H9 (cell line): ENCODE data around the gene CACNA1D. TPM values are rescaled to one million over a fixed set of nuclear protein-coding genes. Genes with fewer than 3 reads are reported as not detected.

Source experiments
- DNase-seq: peaks from one replicate; pipeline ENCODE4 v3.0.0-alpha.2; 2017
- H2AFZ ChIP-seq: one replicate; pipeline ENCODE4 v1.6.1; 2013; ENCODE audit warnings: mild to moderate bottlenecking, low read length, control low read depth, moderate library complexity
- H2AK5ac ChIP-seq: 2 replicates; pipeline ENCODE4 v1.6.1; 2013; ENCODE audit warnings: low read length, control low read depth, mixed read lengths; ENCODE audit not compliant: insufficient read length
- H2BK120ac ChIP-seq: one replicate; pipeline ENCODE4 v1.6.1; 2013; ENCODE audit warnings: low read depth, mild to moderate bottlenecking, low read length, control low read depth, inconsistent platforms; ENCODE audit not compliant: poor library complexity, severe bottlenecking
- H2BK12ac ChIP-seq: 2 replicates; pipeline ENCODE4 v1.6.1; 2013; ENCODE audit warnings: low read length, control low read depth, mixed read lengths, low read depth; ENCODE audit not compliant: insufficient read length
- H2BK15ac ChIP-seq: 2 replicates; pipeline ENCODE4 v1.6.1; 2013; ENCODE audit warnings: low read depth, low read length, control low read depth
- H2BK20ac ChIP-seq: one replicate; pipeline ENCODE4 v1.6.1; 2013; ENCODE audit warnings: low read depth, mild to moderate bottlenecking, low read length, control low read depth, inconsistent platforms; ENCODE audit not compliant: poor library complexity, severe bottlenecking
- H2BK5ac ChIP-seq: 2 replicates; pipeline ENCODE4 v1.6.1; 2013; ENCODE audit warnings: low read length, control low read depth, mixed read lengths; ENCODE audit not compliant: insufficient read length
- H3K14ac ChIP-seq: 2 replicates; pipeline ENCODE4 v1.6.1; 2013; ENCODE audit warnings: low read length, control low read depth; ENCODE audit not compliant: insufficient read depth
- H3K18ac ChIP-seq: 2 replicates; pipeline ENCODE4 v1.6.1; 2013; ENCODE audit warnings: low read depth, mild to moderate bottlenecking, mixed read lengths, low read length, control low read depth; ENCODE audit not compliant: insufficient read length
- H3K23ac ChIP-seq: 2 replicates; pipeline ENCODE4 v1.6.1; 2013; ENCODE audit warnings: low read length, control low read depth, mixed read lengths, low read depth; ENCODE audit not compliant: insufficient read length
- H3K23me2 ChIP-seq: 2 replicates; pipeline ENCODE4 v1.6.1; 2013; ENCODE audit warnings: low read depth, mild to moderate bottlenecking, mixed read lengths, low read length, control low read depth; ENCODE audit not compliant: insufficient read length, poor library complexity, severe bottlenecking
- H3K27ac ChIP-seq: 2 replicates; pipeline ENCODE4 v1.5.1; 2013; ENCODE audit warnings: low read length, control low read depth, mixed read lengths, low read depth; ENCODE audit not compliant: insufficient read length
- H3K27me3 ChIP-seq: 2 replicates; pipeline ENCODE4 v1.6.1; 2013; ENCODE audit warnings: low read length, control low read depth, inconsistent platforms; ENCODE audit not compliant: insufficient read depth
- H3K4ac ChIP-seq: 2 replicates; pipeline ENCODE4 v1.6.1; 2013; ENCODE audit warnings: low read depth, mild to moderate bottlenecking, control low read depth, inconsistent platforms, low read length, moderate library complexity
- H3K4me1 ChIP-seq: 2 replicates; pipeline ENCODE4 v1.6.1; 2013; ENCODE audit warnings: low read length, control low read depth, inconsistent platforms; ENCODE audit not compliant: insufficient read depth
- H3K4me2 ChIP-seq: 2 replicates; pipeline ENCODE4 v1.6.1; 2013; ENCODE audit warnings: low read length, control low read depth, mixed read lengths; ENCODE audit not compliant: insufficient read length, insufficient read depth
- H3K56ac ChIP-seq: 2 replicates; pipeline ENCODE4 v1.6.1; 2013; ENCODE audit warnings: low read depth, mild to moderate bottlenecking, mixed read lengths, low read length, control low read depth; ENCODE audit not compliant: insufficient read length
- H3K79me1 ChIP-seq: 2 replicates; pipeline ENCODE4 v1.6.1; 2013; ENCODE audit warnings: low read depth, mild to moderate bottlenecking, moderate library complexity, low read length, control low read depth, inconsistent platforms; ENCODE audit not compliant: insufficient read depth, poor library complexity, severe bottlenecking
- H3K79me2 ChIP-seq: 2 replicates; pipeline ENCODE4 v1.6.1; 2013; ENCODE audit warnings: low read length, control low read depth, inconsistent platforms; ENCODE audit not compliant: insufficient read depth
- H3K9ac ChIP-seq: 2 replicates; pipeline ENCODE4 v1.6.1; 2013; ENCODE audit warnings: low read length, control low read depth, mixed read lengths; ENCODE audit not compliant: insufficient read length; ENCODE audit errors: extremely low read depth
- H3K9me3 ChIP-seq: one replicate; pipeline ENCODE4 v1.6.1; 2013; ENCODE audit warnings: low read depth, low read length, inconsistent platforms; ENCODE audit not compliant: control insufficient read depth
- H3T11ph ChIP-seq: one replicate; pipeline ENCODE4 v1.6.1; 2013; ENCODE audit warnings: mild to moderate bottlenecking, low read length, control low read depth, inconsistent platforms
- H4K20me1 ChIP-seq: one replicate; pipeline ENCODE4 v1.6.1; 2013; ENCODE audit not compliant: control insufficient read depth, insufficient read length, insufficient read depth
- H4K5ac ChIP-seq: 2 replicates; pipeline ENCODE4 v1.6.1; 2013; ENCODE audit warnings: low read depth, mild to moderate bottlenecking, mixed read lengths, low read length, control low read depth; ENCODE audit not compliant: insufficient read length
- H4K8ac ChIP-seq: replicated peaks from 2 replicates; pipeline ENCODE4 v1.6.1; 2013; ENCODE audit warnings: low read length, control low read depth, mixed read lengths, low read depth; ENCODE audit not compliant: insufficient read length
- H4K91ac ChIP-seq: 2 replicates; pipeline ENCODE4 v1.6.1; 2013; ENCODE audit warnings: low read depth, mild to moderate bottlenecking, moderate library complexity, mixed read lengths, low read length, control low read depth; ENCODE audit not compliant: insufficient read length
- H3K27ac Mint-ChIP-seq, 3 experiments: 2 replicates in 2 of 3; 3 replicates in 1 of 3; pipeline ENCODE4 v1.8.0; 2020 to 2021; ENCODE audit warnings: mixed read lengths in 3 of 3, mild to moderate bottlenecking in 1 of 3, moderate library complexity in 1 of 3
- H3K27me3 Mint-ChIP-seq: 2 replicates; pipeline ENCODE4 v1.8.0; 2021; ENCODE audit warnings: low read depth, mild to moderate bottlenecking, moderate library complexity, mixed read lengths
- H3K36me3 Mint-ChIP-seq, 3 experiments: 2 replicates in 2 of 3; 3 replicates in 1 of 3; pipeline ENCODE4 v1.8.0; 2020 to 2021; ENCODE audit warnings: low read depth in 3 of 3, mixed read lengths in 3 of 3; ENCODE audit not compliant: insufficient read depth in 1 of 3
- H3K4me1 Mint-ChIP-seq, 2 experiments: 2 replicates each; pipeline ENCODE4 v1.8.0; 2020; ENCODE audit warnings: mixed read lengths in 2 of 2
- H3K4me3 Mint-ChIP-seq, 2 experiments: 2 replicates in 1 of 2; 3 replicates in 1 of 2; pipeline ENCODE4 v1.8.0; 2020 to 2021; ENCODE audit warnings: mild to moderate bottlenecking in 2 of 2, mixed read lengths in 2 of 2, moderate library complexity in 1 of 2
- H3K9me3 Mint-ChIP-seq, 2 experiments: 2 replicates in 1 of 2; 3 replicates in 1 of 2; pipeline ENCODE4 v1.8.0; 2020; ENCODE audit warnings: mild to moderate bottlenecking in 2 of 2, mixed read lengths in 2 of 2, moderate library complexity in 1 of 2
- WGBS: extraction: QIAGEN DNeasy Blood & Tissue Kit; methylation state at CpG from one replicate; pipeline ENCODE4 v1.1.7; 2013; ENCODE audit warnings: missing lambda C conversion rate, low lambda C conversion rate, mixed read lengths; ENCODE audit not compliant: insufficient read length; ENCODE audit errors: extremely low coverage; 5-methylcytosine and 5-hydroxymethylcytosine counted together
- total RNA-seq: library from RNA; stranded (reverse); gene quantifications from 2 replicates; pipeline ENCODE4 v1.2.1, GENCODE V29; 2021
- TF ChIP-seq, protein P1 (sequence below): fragments of 200-600 bp; sonication (generic); conservative IDR thresholded peaks from 3 replicates; pipeline ENCODE4 v1.8.0; 2021; ENCODE audit warnings: antibody characterized with exemption, mild to moderate bottlenecking

The CACNA1D gene
- total RNA-seq, 1 experiment from 2014 or later: 3.5 TPM

DNA sequence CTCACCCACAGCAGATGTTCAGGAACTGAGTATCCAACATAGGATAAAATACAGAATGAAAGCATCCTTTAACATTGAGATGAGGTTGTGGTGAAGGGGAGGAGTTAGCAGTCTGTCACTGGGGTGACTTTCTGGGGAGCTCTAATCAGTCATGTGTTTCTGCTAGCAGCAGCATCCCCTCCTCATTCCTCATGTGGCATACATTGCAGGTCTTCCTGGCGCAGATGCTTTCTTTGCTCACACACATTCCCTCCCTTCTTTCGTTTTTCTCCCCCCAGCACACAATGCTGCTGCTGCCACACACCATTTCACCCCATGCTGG lies 135.0 kb downstream of the CACNA1D start:
- Histone ChIP-seq H2BK12ac (no peak overlapping the region), H3K14ac (no peak overlapping the region; the same call in 1 of the 2 replicates), H2AFZ (no peak overlapping the region), H3K9ac (no peak overlapping the region), H3K23me2 (no peaks in the 10 kb centered on the region), H3K27ac (no peak overlapping the region), H2BK5ac (no peak overlapping the region), H3K4me2 (no peak overlapping the region), H2AK5ac (no peak overlapping the region), H4K20me1 (no peaks in the 10 kb centered on the region), H2BK20ac (no peak overlapping the region), H2BK120ac (no peak overlapping the region), H3K79me1 (no peaks in the 10 kb centered on the region), H2BK15ac (no peak overlapping the region), H3K56ac (no peak overlapping the region), H3K4me1 (no peaks in the 10 kb centered on the region), H3K79me2 (no peaks in the 10 kb centered on the region), H3K9me3 (no peaks in the 10 kb centered on the region), H3T11ph (no peak overlapping the region), H4K5ac (no peak overlapping the region), H4K91ac (no peak overlapping the region), H4K8ac (no peak overlapping the region), H3K23ac (no peak overlapping the region), H3K18ac (no peak overlapping the region), H3K4ac (no peak overlapping the region), H3K27me3 (no peaks in the 10 kb centered on the region)
- peaks cover 0 to 4% (median 0%) of the 10 kb centered on the region in 3 experiments; a peak in 2 of 7 replicates for H3K36me3 Mint-ChIP-seq
- no peak overlapping the region for H3K27ac Mint-ChIP-seq
- peaks cover 4% of the 10 kb centered on the region in 2 experiments; a peak in 2 of 5 replicates for H3K9me3 Mint-ChIP-seq
- DNase-seq: no peak
- no peak overlapping the region for H3K4me3 Mint-ChIP-seq
- WGBS: no CpG with 5 or more reads among the region's 2 CpGs
- peaks cover under 1 to 1% of the 10 kb centered on the region in 2 experiments; a peak in 2 of 4 replicates for H3K4me1 Mint-ChIP-seq
- H3K27me3 Mint-ChIP-seq: peaks cover 6% of the 10 kb centered on the region
- TF ChIP-seq, protein P1, sequence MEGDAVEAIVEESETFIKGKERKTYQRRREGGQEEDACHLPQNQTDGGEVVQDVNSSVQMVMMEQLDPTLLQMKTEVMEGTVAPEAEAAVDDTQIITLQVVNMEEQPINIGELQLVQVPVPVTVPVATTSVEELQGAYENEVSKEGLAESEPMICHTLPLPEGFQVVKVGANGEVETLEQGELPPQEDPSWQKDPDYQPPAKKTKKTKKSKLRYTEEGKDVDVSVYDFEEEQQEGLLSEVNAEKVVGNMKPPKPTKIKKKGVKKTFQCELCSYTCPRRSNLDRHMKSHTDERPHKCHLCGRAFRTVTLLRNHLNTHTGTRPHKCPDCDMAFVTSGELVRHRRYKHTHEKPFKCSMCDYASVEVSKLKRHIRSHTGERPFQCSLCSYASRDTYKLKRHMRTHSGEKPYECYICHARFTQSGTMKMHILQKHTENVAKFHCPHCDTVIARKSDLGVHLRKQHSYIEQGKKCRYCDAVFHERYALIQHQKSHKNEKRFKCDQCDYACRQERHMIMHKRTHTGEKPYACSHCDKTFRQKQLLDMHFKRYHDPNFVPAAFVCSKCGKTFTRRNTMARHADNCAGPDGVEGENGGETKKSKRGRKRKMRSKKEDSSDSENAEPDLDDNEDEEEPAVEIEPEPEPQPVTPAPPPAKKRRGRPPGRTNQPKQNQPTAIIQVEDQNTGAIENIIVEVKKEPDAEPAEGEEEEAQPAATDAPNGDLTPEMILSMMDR: no peak
